CD8-positive, alpha-beta memory T cell (primary cell): ENCODE measurements around the gene VPS52. TPM values are rescaled to one million over a fixed set of nuclear protein-coding genes. Genes with fewer than 3 reads are reported as not detected.

ENCODE experiments used
- CTCF ChIA-PET: fragments of 350-600 bp; sonication (Branson Sonifier 250); formaldehyde crosslinking; loops from one replicate; lab custom pipeline; 2021; ENCODE audit warnings: antibody characterized with exemption; lab: Charles Lee
- POLR2A ChIA-PET: fragments of 350-600 bp; sonication (Branson Sonifier 250); formaldehyde crosslinking; loops from one replicate; lab custom pipeline; 2021; ENCODE audit warnings: antibody characterized with exemption; lab: Charles Lee
- DNase-seq, 5 donors: peaks; one replicate each; pipeline versions ENCODE4 v3.0.0 to v3.0.0-alpha.2; 2020 to 2022; ENCODE audit warnings: mixed read lengths in 1 of 5
- H3K27ac ChIP-seq: one replicate; pipeline ENCODE4 v1.7.0; 2013; ENCODE audit warnings: low read depth, mild to moderate bottlenecking, low read length, moderate library complexity
- H3K27me3 ChIP-seq: 2 replicates; pipeline ENCODE4 v1.7.0; 2013; ENCODE audit warnings: low read length, mild to moderate bottlenecking; ENCODE audit not compliant: insufficient read depth, poor library complexity, severe bottlenecking
- H3K36me3 ChIP-seq: 2 replicates; pipeline ENCODE4 v1.7.0; 2013; ENCODE audit warnings: mild to moderate bottlenecking, low read length, moderate library complexity; ENCODE audit not compliant: insufficient read depth
- H3K4me1 ChIP-seq: 2 replicates; pipeline ENCODE4 v1.7.0; 2013; ENCODE audit warnings: mild to moderate bottlenecking, low read length, moderate library complexity; ENCODE audit not compliant: insufficient read depth
- H3K4me3 ChIP-seq: 2 replicates; pipeline ENCODE4 v1.7.0; 2013; ENCODE audit warnings: mild to moderate bottlenecking, low read length
- H3K9me3 ChIP-seq: 2 replicates; pipeline ENCODE4 v1.7.0; 2013; ENCODE audit warnings: mild to moderate bottlenecking, low read length
- H3K27ac Mint-ChIP-seq, 8 donors: one replicate each; pipeline ENCODE4 v1.8.0; 2020 to 2021; ENCODE audit warnings: mixed read lengths in 8 of 8, mild to moderate bottlenecking in 6 of 8, inconsistent platforms in 3 of 8, moderate library complexity in 3 of 8
- H3K27me3 Mint-ChIP-seq, 2 donors: one replicate each; pipeline ENCODE4 v1.8.0; 2020 to 2021; ENCODE audit warnings: mixed read lengths in 2 of 2, mild to moderate bottlenecking in 1 of 2, moderate library complexity in 1 of 2
- H3K36me3 Mint-ChIP-seq, 3 donors: one replicate each; pipeline ENCODE4 v1.8.0; 2020 to 2021; ENCODE audit warnings: mixed read lengths in 3 of 3, inconsistent platforms in 1 of 3, mild to moderate bottlenecking in 1 of 3
- H3K4me1 Mint-ChIP-seq, 3 donors: one replicate each; pipeline ENCODE4 v1.8.0; 2020 to 2021; ENCODE audit warnings: mixed read lengths in 3 of 3, inconsistent platforms in 1 of 3, mild to moderate bottlenecking in 1 of 3
- H3K4me3 Mint-ChIP-seq, 7 donors: one replicate each; pipeline ENCODE4 v1.8.0; 2020 to 2021; ENCODE audit warnings: mixed read lengths in 7 of 7, mild to moderate bottlenecking in 6 of 7, moderate library complexity in 4 of 7, inconsistent platforms in 2 of 7
- H3K9me3 Mint-ChIP-seq, 5 donors: one replicate each; pipeline ENCODE4 v1.8.0; 2020 to 2022; ENCODE audit warnings: mixed read lengths in 5 of 5, mild to moderate bottlenecking in 3 of 5, moderate library complexity in 2 of 5, inconsistent platforms in 1 of 5
- polyA plus RNA-seq: library from polyadenylated mRNA; unstranded; fragments of 300-500 nt; fragmentation: Illumina TruSeq; gene quantifications from one replicate; pipeline ENCODE4 v1.2.3, GENCODE V29; 2021
- total RNA-seq, 2 experiments: library from RNA; stranded (reverse); gene quantifications; one replicate each; pipeline ENCODE4 v1.2.3, GENCODE V29; 2021

Gene VPS52
- 10 to 100 TPM; 57.2 to 58.5 TPM for total RNA-seq
- polyA plus RNA-seq: 13.4 TPM

GRCh38 chr6:33271468-33272274 is at the start of gene VPS52, which contains the start of gene RPS18:
Gene VPS52, minus strand, starts transcription at chr6:33271876. Its CDS starts 201 bp downstream, at chr6:33271675.
Gene RPS18, plus strand, starts transcription at chr6:33272075. Its CDS starts 45 bp downstream, at chr6:33272120.
- peaks cover 49% of the 10 kb centered on the region for H3K4me1 ChIP-seq
- Mint-ChIP-seq H3K9me3 (no peaks in the 10 kb centered on the region), H3K27me3 (no peaks in the 10 kb centered on the region), H3K4me1 (peaks cover 61 to 75% (median 73%) of the 10 kb centered on the region in 3 donors), H3K4me3 (peak within 1 kb of the TSS; percentile 98 to 100 (median 99)), H3K36me3 (peaks cover 0 to 88% (median 21%) of the 10 kb centered on the region in 3 donors), H3K27ac (peak within 1 kb of the TSS; percentile 98 to 100 (median 99))
- H3K27me3 ChIP-seq: no peaks in the 10 kb centered on the region
- ChIA-PET CTCF (interaction anchor here (1.0 to 4.6 kb wide), 14 partner anchors 9 to 298 kb away, joined by 3 to 33 read pairs (median 4); partner anchors contain the start of genes PFDN6, WDR46 and ZBTB22), POLR2A (interaction anchor here (0.6 to 3.4 kb wide), 19 partner anchors 11 to 308 kb away, joined by 3 to 43 read pairs (median 4); partner anchors contain the start of genes BAK1, CUTA, PFDN6 and RGL2)
- H3K9me3 ChIP-seq: no peaks in the 10 kb centered on the region
- peaks cover 51% of the 10 kb centered on the region for H3K36me3 ChIP-seq
- peak within 1 kb of the TSS; percentile 79 for H3K4me3 ChIP-seq
- H3K27ac ChIP-seq: peak within 1 kb of the TSS; percentile 92
- DNase-seq: peak; percentile 83 to 97 (median 94)

GRCh38 chr6:33321227-33321626 is 49.6 kb upstream of the VPS52 start:
- Mint-ChIP-seq H3K27ac (peak overlapping the region in 7 of 8 donors; percentile 10 to 99 (median 94)), H3K4me1 (peaks cover 66 to 77% (median 70%) of the 10 kb centered on the region in 3 donors), H3K27me3 (peaks cover 0 to 3% of the 10 kb centered on the region in 2 donors), H3K4me3 (peak overlapping the region; percentile 79 to 100 (median 97)), H3K9me3 (no peaks in the 10 kb centered on the region), H3K36me3 (peaks cover 14 to 59% (median 15%) of the 10 kb centered on the region in 3 donors)
- no peaks in the 10 kb centered on the region for H3K9me3 ChIP-seq
- ChIA-PET CTCF (no interaction called here), POLR2A (interaction anchor here (0.5 to 0.7 kb wide), 2 partner anchors 26 to 40 kb away, joined by 3 to 5 read pairs; no protein-coding TSS in a partner anchor)
- no peak overlapping the region for H3K27ac ChIP-seq
- peaks cover 61% of the 10 kb centered on the region for H3K4me1 ChIP-seq
- peaks cover 36% of the 10 kb centered on the region for H3K36me3 ChIP-seq
- no peaks in the 10 kb centered on the region for H3K27me3 ChIP-seq
- no peak for DNase-seq
- H3K4me3 ChIP-seq: peak overlapping the region; percentile 88

- H3K9me3 ChIP-seq: no peaks in the 10 kb centered on the region
- Mint-ChIP-seq H3K27me3 (peaks cover 0 to 3% of the 10 kb centered on the region in 2 donors), H3K27ac (peak overlapping the region; percentile 34 to 99 (median 80)), H3K4me1 (peaks cover 68 to 84% (median 71%) of the 10 kb centered on the region in 3 donors), H3K36me3 (peaks cover 14 to 59% (median 15%) of the 10 kb centered on the region in 3 donors), H3K4me3 (peak overlapping the region; percentile 78 to 100 (median 97)), H3K9me3 (no peaks in the 10 kb centered on the region)
- peaks cover 38% of the 10 kb centered on the region for H3K36me3 ChIP-seq
- no peak for DNase-seq
- peak overlapping the region; percentile 18 for H3K27ac ChIP-seq
- H3K27me3 ChIP-seq: no peaks in the 10 kb centered on the region
- peaks cover 64% of the 10 kb centered on the region for H3K4me1 ChIP-seq
- H3K4me3 ChIP-seq: peak overlapping the region; percentile 40
- ChIA-PET POLR2A (interaction anchor here (0.7 kb wide), 1 partner anchor 39 kb away, joined by 5 read pairs; no protein-coding TSS in a partner anchor), CTCF (interaction anchor here (1.0 kb wide), 1 partner anchor 43 kb away, joined by 3 read pairs; the partner anchor contains the start of gene B3GALT4)
Observed at GRCh38 chr6:33320315-33321181, 48.9 kb upstream of the VPS52 start.

GRCh38 chr6:33319939-33320314 is 48.3 kb upstream of the VPS52 start:
- Histone ChIP-seq H3K9me3 (no peaks in the 10 kb centered on the region), H3K4me3 (no peak overlapping the region), H3K4me1 (peaks cover 70% of the 10 kb centered on the region), H3K27me3 (no peaks in the 10 kb centered on the region), H3K36me3 (peaks cover 38% of the 10 kb centered on the region), H3K27ac (peak overlapping the region; percentile 18)
- H3K9me3 Mint-ChIP-seq: no peaks in the 10 kb centered on the region
- H3K27ac Mint-ChIP-seq: peak overlapping the region in 5 of 8 donors; percentile 51 to 95 (median 90)
- ChIA-PET POLR2A (interaction anchor here (0.6 kb wide), 1 partner anchor 22 kb away, joined by 4 read pairs; no protein-coding TSS in a partner anchor), CTCF (interaction anchor here (1.0 to 4.4 kb wide), 3 partner anchors 25 to 76 kb away, joined by 3 to 52 read pairs (median 3); partner anchors contain the start of gene B3GALT4)
- no peak for DNase-seq
- peaks cover 0 to 3% of the 10 kb centered on the region in 2 donors for H3K27me3 Mint-ChIP-seq
- H3K36me3 Mint-ChIP-seq: peaks cover 14 to 59% (median 15%) of the 10 kb centered on the region in 3 donors
- H3K4me3 Mint-ChIP-seq: peak overlapping the region; percentile 43 to 100 (median 94)
- H3K4me1 Mint-ChIP-seq: peaks cover 71 to 90% (median 76%) of the 10 kb centered on the region in 3 donors

GRCh38 chr6:33318426-33319073 is 46.9 kb upstream of the VPS52 start:
- peak overlapping the region; percentile 85 to 99 (median 97) for H3K27ac Mint-ChIP-seq
- ChIA-PET POLR2A (interaction anchor here (0.5 to 2.9 kb wide), 10 partner anchors 19 to 137 kb away, joined by 3 to 75 read pairs (median 8); partner anchors contain the start of genes B3GALT4, PFDN6, RGL2 and WDR46), CTCF (interaction anchor here (0.8 to 4.4 kb wide), 12 partner anchors 8 to 110 kb away, joined by 3 to 52 read pairs (median 4); partner anchors contain the start of genes RGL2, RPS18 and VPS52)
- peak overlapping the region; percentile 72 for H3K27ac ChIP-seq
- H3K9me3 Mint-ChIP-seq: no peaks in the 10 kb centered on the region
- peak overlapping the region; percentile 100 for H3K4me3 ChIP-seq
- H3K4me3 Mint-ChIP-seq: peak overlapping the region; percentile 94 to 100 (median 100)
- no peaks in the 10 kb centered on the region for H3K27me3 ChIP-seq
- H3K27me3 Mint-ChIP-seq: peaks cover 0 to 3% of the 10 kb centered on the region in 2 donors
- H3K9me3 ChIP-seq: no peaks in the 10 kb centered on the region
- H3K4me1 ChIP-seq: peaks cover 68% of the 10 kb centered on the region
- peaks cover 38% of the 10 kb centered on the region for H3K36me3 ChIP-seq
- peaks cover 74 to 92% (median 78%) of the 10 kb centered on the region in 3 donors for H3K4me1 Mint-ChIP-seq
- no peak for DNase-seq
- H3K36me3 Mint-ChIP-seq: peaks cover 14 to 64% (median 15%) of the 10 kb centered on the region in 3 donors

GRCh38 chr6:33317669-33318425 is 46.2 kb upstream of the VPS52 start, which contains the start of gene ZBTB22:
Gene ZBTB22, minus strand, starts transcription at chr6:33317744. Its CDS starts 828 bp downstream, at chr6:33316916.
- H3K36me3 ChIP-seq: peaks cover 38% of the 10 kb centered on the region
- H3K9me3 ChIP-seq: no peaks in the 10 kb centered on the region
- ChIA-PET POLR2A (interaction anchor here (0.6 to 2.9 kb wide), 18 partner anchors 18 to 1825 kb away, joined by 3 to 75 read pairs (median 4); partner anchors contain the start of genes B3GALT4, CUTA, ITPR3 and PFDN6), CTCF (interaction anchor here (0.8 to 4.4 kb wide), 12 partner anchors 9 to 111 kb away, joined by 3 to 52 read pairs (median 4); partner anchors contain the start of genes RGL2, RPS18 and VPS52)
- H3K36me3 Mint-ChIP-seq: peaks cover 13 to 66% (median 15%) of the 10 kb centered on the region in 3 donors
- peak within 1 kb of the TSS; percentile 95 to 99 (median 98) for H3K27ac Mint-ChIP-seq
- peaks cover 71 to 84% (median 71%) of the 10 kb centered on the region in 3 donors for H3K4me1 Mint-ChIP-seq
- H3K9me3 Mint-ChIP-seq: no peaks in the 10 kb centered on the region
- H3K4me3 Mint-ChIP-seq: peak within 1 kb of the TSS; percentile 94 to 100 (median 100)
- peak; percentile 94 to 97 (median 96) for DNase-seq
- H3K27me3 Mint-ChIP-seq: peaks cover 0 to 3% of the 10 kb centered on the region in 2 donors
- peak within 1 kb of the TSS; percentile 72 for H3K27ac ChIP-seq
- peaks cover 66% of the 10 kb centered on the region for H3K4me1 ChIP-seq
- H3K4me3 ChIP-seq: peak within 1 kb of the TSS; percentile 100
- no peaks in the 10 kb centered on the region for H3K27me3 ChIP-seq
